SK-N-SH treated with all-trans-retinoic acid at 6 μM for 48 hours (cell line): Measurements from ENCODE around the gene NOP53.

Experiments
- ATAC-seq: fragments of 200-7000 bp; cut with Tn5 transposase; 3 replicates; pipeline ENCODE4 v1.9.1; 2020; ENCODE audit warnings: mild to moderate bottlenecking, moderate library complexity
- ARNTL ChIP-seq: fragments of 450-650 bp; formaldehyde crosslinking; IDR thresholded peaks from 2 replicates; pipeline ENCODE4 v1.5.0; 2020; ENCODE audit warnings: low read depth, mild to moderate bottlenecking, moderate library complexity, borderline replicate concordance
- BACH2 ChIP-seq: fragments of 250-450 bp; sonication (Bioruptor Pico); IDR thresholded peaks from 2 replicates; pipeline ENCODE4 v1.9.0; 2021; ENCODE audit warnings: mild to moderate bottlenecking, borderline replicate concordance
- CSDC2 ChIP-seq: fragments of 250-450 bp; sonication (Bioruptor Pico); IDR thresholded peaks from 2 replicates; pipeline ENCODE4 v1.5.0; 2020; ENCODE audit warnings: mild to moderate bottlenecking, moderate library complexity
- ESRRG ChIP-seq: fragments of 250-450 bp; sonication (Bioruptor Pico); IDR thresholded peaks from 2 replicates; pipeline ENCODE4 v1.6.1; 2021; ENCODE audit warnings: mild to moderate bottlenecking
- GLIS3 ChIP-seq: fragments of 250-450 bp; sonication (Bioruptor Pico); IDR thresholded peaks from 2 replicates; pipeline ENCODE4 v1.5.0; 2020; ENCODE audit warnings: mild to moderate bottlenecking, moderate library complexity
- ISL1 ChIP-seq: fragments of 250-450 bp; sonication (Bioruptor Pico); IDR thresholded peaks from 2 replicates; pipeline ENCODE4 v2.1.2; 2022; ENCODE audit warnings: mild to moderate bottlenecking, moderate library complexity
- OSR1 ChIP-seq: fragments of 250-450 bp; sonication (Bioruptor Pico); IDR thresholded peaks from 2 replicates; pipeline ENCODE4 v1.8.0; 2022; ENCODE audit warnings: moderate library complexity, mild to moderate bottlenecking, inconsistent platforms
- RARB ChIP-seq: fragments of 250-450 bp; sonication (Bioruptor Pico); IDR thresholded peaks from 2 replicates; pipeline ENCODE4 v1.8.0; 2021; ENCODE audit warnings: mild to moderate bottlenecking, moderate library complexity
- SNAI2 ChIP-seq: fragments of 250-450 bp; sonication (Bioruptor Pico); IDR thresholded peaks from 2 replicates; pipeline ENCODE4 v1.5.0; 2020; ENCODE audit warnings: mild to moderate bottlenecking, moderate library complexity
- TCF4 ChIP-seq: fragments of 250-450 bp; sonication (Bioruptor Pico); IDR thresholded peaks from 2 replicates; pipeline ENCODE4 v1.8.0; 2021; ENCODE audit warnings: mild to moderate bottlenecking, moderate library complexity, borderline replicate concordance
- TOX ChIP-seq: fragments of 250-450 bp; sonication (Bioruptor Pico); IDR thresholded peaks from 2 replicates; pipeline ENCODE4 v1.8.0; 2021; ENCODE audit warnings: mild to moderate bottlenecking, moderate library complexity, borderline replicate concordance
- ZC3H10 ChIP-seq: fragments of 250-450 bp; sonication (Bioruptor Pico); IDR thresholded peaks from 2 replicates; pipeline ENCODE4 v1.5.1; 2021; ENCODE audit warnings: mild to moderate bottlenecking, moderate library complexity
- ZFP3 ChIP-seq: fragments of 250-450 bp; sonication (Bioruptor Pico); IDR thresholded peaks from 2 replicates; pipeline ENCODE4 v1.5.0; 2020; ENCODE audit warnings: mild to moderate bottlenecking, moderate library complexity
- ZFP30 ChIP-seq: fragments of 450-650 bp; formaldehyde crosslinking; IDR thresholded peaks from 2 replicates; pipeline ENCODE4 v1.5.0; 2022; ENCODE audit warnings: mild to moderate bottlenecking, moderate library complexity
- ZNF565 ChIP-seq: fragments of 450-650 bp; formaldehyde crosslinking; conservative IDR thresholded peaks from 2 replicates; pipeline ENCODE4 v1.5.0; 2020; ENCODE audit warnings: low read depth, mild to moderate bottlenecking, moderate library complexity
- ZNF70 ChIP-seq: fragments of 450-650 bp; formaldehyde crosslinking; IDR thresholded peaks from 2 replicates; pipeline ENCODE4 v1.5.0; 2020; ENCODE audit warnings: mild to moderate bottlenecking, moderate library complexity
- ZNF8 ChIP-seq: fragments of 450-650 bp; formaldehyde crosslinking; IDR thresholded peaks from 2 replicates; pipeline ENCODE4 v1.5.0; 2020; ENCODE audit warnings: mild to moderate bottlenecking, moderate library complexity
- TF ChIP-seq, protein P1 (sequence below): fragments of 250-450 bp; sonication (Bioruptor Pico); IDR thresholded peaks from 2 replicates; pipeline ENCODE4 v1.8.0; 2021; ENCODE audit warnings: low read depth, mild to moderate bottlenecking, moderate library complexity, borderline replicate concordance
- TF ChIP-seq, protein P2 (sequence below): fragments of 250-450 bp; sonication (Bioruptor Pico); IDR thresholded peaks from 2 replicates; pipeline ENCODE4 v1.8.0; 2020; ENCODE audit warnings: mild to moderate bottlenecking, moderate library complexity, borderline replicate concordance
- TF ChIP-seq, protein P3 (sequence below): fragments of 250-450 bp; sonication (Bioruptor Pico); IDR thresholded peaks from 2 replicates; pipeline ENCODE4 v1.5.1; 2021; ENCODE audit warnings: mild to moderate bottlenecking, moderate library complexity
- TF ChIP-seq, protein P4 (sequence below): fragments of 250-450 bp; sonication (Bioruptor Pico); IDR thresholded peaks from 2 replicates; pipeline ENCODE4 v1.5.1; 2020; ENCODE audit warnings: low read depth, mild to moderate bottlenecking, moderate library complexity
- TF ChIP-seq, protein P5 (sequence below): fragments of 250-450 bp; sonication (Bioruptor Pico); IDR thresholded peaks from 2 replicates; pipeline ENCODE4 v1.5.0; 2020; ENCODE audit warnings: mild to moderate bottlenecking, moderate library complexity

NOP53 gene

DNA sequence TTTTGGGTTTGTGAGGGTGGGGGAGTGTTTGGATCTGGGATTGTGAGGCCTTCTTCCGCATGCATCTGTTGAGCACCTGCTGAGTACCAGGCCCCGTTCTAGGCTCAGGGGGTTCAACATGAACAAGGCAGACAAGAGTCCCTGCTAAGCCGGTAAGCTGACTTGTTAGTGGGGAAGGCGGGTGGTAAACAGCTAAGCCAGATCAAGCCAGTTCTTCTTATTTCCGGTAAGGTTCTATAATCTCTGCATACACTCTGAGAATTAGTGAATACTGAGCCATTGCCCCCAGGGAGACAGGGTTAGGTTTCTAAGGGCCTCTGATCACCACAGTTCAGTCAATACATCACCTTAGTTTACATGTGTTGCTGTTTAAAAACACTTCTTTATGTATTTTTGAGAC is 42.0 kb upstream of the NOP53 start:
- TF ChIP-seq BACH2 (CRISPR knock-in tag) = no peak
- TF ChIP-seq GLIS3 (CRISPR knock-in tag) = no peak
- no peak for TF ChIP-seq ZC3H10 (CRISPR knock-in tag)
- TF ChIP-seq RARB (CRISPR knock-in tag) = no peak
- no peak for TF ChIP-seq ARNTL (CRISPR knock-in tag)
- TF ChIP-seq ZFP3 (CRISPR knock-in tag) = no peak
- TF ChIP-seq ZNF8 (CRISPR knock-in tag) = no peak
- TF ChIP-seq SNAI2 (CRISPR knock-in tag) = no peak
- TF ChIP-seq OSR1 = no peak
- ATAC-seq = no peak

DNA sequence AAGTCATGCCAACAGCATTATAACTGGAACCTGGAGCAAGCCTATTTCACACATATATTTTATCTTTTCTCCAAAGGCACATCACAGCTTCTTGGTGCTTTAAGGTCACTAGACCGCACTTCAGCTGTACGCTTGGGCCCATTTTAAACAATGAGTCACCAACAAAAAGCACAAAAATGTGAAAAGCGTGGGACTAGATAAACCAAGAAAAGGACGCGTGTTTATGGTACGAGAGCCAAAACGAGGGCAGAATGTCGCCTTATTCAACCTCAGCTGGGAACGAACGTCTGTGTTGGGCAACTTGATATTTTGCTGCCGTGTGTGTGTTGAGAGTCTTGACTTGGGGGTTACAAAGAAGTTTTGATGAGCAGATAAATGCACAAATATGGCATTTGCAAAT is 41.3 kb upstream of the NOP53 start:
- no peak for ATAC-seq
- TF ChIP-seq OSR1 (no peak), GLIS3 (CRISPR knock-in tag) (no peak), BACH2 (CRISPR knock-in tag) (no peak), ZFP3 (CRISPR knock-in tag) (no peak), TCF4 (CRISPR knock-in tag) (no peak), ISL1 (CRISPR knock-in tag) (no peak), TOX (CRISPR knock-in tag) (no peak), ESRRG (CRISPR knock-in tag) (no peak), ZC3H10 (CRISPR knock-in tag) (no peak), SNAI2 (CRISPR knock-in tag) (no peak), CSDC2 (CRISPR knock-in tag) (no peak), RARB (CRISPR knock-in tag) (no peak), ZFP30 (CRISPR knock-in tag) (no peak), ZNF565 (CRISPR knock-in tag) (no peak), ZNF70 (CRISPR knock-in tag) (no peak)
- TF ChIP-seq, protein P1, sequence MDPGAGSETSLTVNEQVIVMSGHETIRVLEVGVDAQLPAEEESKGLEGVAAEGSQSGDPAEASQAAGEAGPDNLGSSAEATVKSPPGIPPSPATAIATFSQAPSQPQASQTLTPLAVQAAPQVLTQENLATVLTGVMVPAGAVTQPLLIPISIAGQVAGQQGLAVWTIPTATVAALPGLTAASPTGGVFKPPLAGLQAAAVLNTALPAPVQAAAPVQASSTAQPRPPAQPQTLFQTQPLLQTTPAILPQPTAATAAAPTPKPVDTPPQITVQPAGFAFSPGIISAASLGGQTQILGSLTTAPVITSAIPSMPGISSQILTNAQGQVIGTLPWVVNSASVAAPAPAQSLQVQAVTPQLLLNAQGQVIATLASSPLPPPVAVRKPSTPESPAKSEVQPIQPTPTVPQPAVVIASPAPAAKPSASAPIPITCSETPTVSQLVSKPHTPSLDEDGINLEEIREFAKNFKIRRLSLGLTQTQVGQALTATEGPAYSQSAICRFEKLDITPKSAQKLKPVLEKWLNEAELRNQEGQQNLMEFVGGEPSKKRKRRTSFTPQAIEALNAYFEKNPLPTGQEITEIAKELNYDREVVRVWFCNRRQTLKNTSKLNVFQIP (CRISPR knock-in tag) = no peak
- TF ChIP-seq, protein P2, sequence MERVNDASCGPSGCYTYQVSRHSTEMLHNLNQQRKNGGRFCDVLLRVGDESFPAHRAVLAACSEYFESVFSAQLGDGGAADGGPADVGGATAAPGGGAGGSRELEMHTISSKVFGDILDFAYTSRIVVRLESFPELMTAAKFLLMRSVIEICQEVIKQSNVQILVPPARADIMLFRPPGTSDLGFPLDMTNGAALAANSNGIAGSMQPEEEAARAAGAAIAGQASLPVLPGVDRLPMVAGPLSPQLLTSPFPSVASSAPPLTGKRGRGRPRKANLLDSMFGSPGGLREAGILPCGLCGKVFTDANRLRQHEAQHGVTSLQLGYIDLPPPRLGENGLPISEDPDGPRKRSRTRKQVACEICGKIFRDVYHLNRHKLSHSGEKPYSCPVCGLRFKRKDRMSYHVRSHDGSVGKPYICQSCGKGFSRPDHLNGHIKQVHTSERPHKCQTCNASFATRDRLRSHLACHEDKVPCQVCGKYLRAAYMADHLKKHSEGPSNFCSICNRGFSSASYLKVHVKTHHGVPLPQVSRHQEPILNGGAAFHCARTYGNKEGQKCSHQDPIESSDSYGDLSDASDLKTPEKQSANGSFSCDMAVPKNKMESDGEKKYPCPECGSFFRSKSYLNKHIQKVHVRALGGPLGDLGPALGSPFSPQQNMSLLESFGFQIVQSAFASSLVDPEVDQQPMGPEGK (CRISPR knock-in tag) = no peak
- TF ChIP-seq, protein P3, sequence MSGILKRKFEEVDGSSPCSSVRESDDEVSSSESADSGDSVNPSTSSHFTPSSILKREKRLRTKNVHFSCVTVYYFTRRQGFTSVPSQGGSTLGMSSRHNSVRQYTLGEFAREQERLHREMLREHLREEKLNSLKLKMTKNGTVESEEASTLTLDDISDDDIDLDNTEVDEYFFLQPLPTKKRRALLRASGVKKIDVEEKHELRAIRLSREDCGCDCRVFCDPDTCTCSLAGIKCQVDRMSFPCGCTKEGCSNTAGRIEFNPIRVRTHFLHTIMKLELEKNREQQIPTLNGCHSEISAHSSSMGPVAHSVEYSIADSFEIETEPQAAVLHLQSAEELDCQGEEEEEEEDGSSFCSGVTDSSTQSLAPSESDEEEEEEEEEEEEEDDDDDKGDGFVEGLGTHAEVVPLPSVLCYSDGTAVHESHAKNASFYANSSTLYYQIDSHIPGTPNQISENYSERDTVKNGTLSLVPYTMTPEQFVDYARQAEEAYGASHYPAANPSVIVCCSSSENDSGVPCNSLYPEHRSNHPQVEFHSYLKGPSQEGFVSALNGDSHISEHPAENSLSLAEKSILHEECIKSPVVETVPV (CRISPR knock-in tag) = no peak
- TF ChIP-seq, protein P4, sequence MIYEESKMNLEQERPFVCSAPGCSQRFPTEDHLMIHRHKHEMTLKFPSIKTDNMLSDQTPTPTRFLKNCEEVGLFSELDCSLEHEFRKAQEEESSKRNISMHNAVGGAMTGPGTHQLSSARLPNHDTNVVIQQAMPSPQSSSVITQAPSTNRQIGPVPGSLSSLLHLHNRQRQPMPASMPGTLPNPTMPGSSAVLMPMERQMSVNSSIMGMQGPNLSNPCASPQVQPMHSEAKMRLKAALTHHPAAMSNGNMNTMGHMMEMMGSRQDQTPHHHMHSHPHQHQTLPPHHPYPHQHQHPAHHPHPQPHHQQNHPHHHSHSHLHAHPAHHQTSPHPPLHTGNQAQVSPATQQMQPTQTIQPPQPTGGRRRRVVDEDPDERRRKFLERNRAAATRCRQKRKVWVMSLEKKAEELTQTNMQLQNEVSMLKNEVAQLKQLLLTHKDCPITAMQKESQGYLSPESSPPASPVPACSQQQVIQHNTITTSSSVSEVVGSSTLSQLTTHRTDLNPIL (CRISPR knock-in tag) = no peak
- TF ChIP-seq, protein P5, sequence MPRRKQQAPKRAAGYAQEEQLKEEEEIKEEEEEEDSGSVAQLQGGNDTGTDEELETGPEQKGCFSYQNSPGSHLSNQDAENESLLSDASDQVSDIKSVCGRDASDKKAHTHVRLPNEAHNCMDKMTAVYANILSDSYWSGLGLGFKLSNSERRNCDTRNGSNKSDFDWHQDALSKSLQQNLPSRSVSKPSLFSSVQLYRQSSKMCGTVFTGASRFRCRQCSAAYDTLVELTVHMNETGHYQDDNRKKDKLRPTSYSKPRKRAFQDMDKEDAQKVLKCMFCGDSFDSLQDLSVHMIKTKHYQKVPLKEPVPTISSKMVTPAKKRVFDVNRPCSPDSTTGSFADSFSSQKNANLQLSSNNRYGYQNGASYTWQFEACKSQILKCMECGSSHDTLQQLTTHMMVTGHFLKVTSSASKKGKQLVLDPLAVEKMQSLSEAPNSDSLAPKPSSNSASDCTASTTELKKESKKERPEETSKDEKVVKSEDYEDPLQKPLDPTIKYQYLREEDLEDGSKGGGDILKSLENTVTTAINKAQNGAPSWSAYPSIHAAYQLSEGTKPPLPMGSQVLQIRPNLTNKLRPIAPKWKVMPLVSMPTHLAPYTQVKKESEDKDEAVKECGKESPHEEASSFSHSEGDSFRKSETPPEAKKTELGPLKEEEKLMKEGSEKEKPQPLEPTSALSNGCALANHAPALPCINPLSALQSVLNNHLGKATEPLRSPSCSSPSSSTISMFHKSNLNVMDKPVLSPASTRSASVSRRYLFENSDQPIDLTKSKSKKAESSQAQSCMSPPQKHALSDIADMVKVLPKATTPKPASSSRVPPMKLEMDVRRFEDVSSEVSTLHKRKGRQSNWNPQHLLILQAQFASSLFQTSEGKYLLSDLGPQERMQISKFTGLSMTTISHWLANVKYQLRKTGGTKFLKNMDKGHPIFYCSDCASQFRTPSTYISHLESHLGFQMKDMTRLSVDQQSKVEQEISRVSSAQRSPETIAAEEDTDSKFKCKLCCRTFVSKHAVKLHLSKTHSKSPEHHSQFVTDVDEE (CRISPR knock-in tag) = no peak

DNA sequence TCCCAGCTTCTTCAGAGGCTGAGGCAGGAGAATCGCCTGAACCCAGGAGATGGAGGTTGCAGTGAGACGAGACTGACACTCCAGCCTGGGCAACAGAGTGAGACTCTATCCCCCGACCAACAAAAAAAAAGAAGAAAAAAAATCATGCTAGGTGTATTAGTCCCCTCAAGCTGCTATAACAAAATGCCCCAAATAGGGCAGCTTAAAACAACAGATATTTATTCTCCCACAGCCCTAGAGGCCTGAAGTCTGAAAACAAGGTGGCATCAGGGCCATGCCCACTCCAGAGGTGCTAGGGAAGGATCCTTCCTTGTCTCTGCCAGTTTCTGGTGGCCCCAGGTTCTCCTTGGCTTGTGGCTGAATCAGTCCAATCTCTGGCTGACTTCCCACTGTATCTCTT is 40.7 kb upstream of the NOP53 start:
- ATAC-seq = no peak
- TF ChIP-seq, protein P4 (CRISPR knock-in tag) = no peak
- no peak for TF ChIP-seq CSDC2 (CRISPR knock-in tag)
- TF ChIP-seq TCF4 (CRISPR knock-in tag) = no peak
- no peak for TF ChIP-seq OSR1
- TF ChIP-seq, all 23 proteins: peak for 0
